SU-DHL-6 (cell line): ENCODE results near the gene VDAC1.
A peak's percentile ranks its signal among the peaks of the same experiment; 100 is the strongest.
"Not testable (repeated sequence)": the region's sequence is repeated elsewhere in the genome, so short reads cannot be mapped to it uniquely, and the experiment has no call there.

Source experiments
- H2AFZ ChIP-seq: fragments of 200-600 bp; sonication (generic); 2 replicates; pipeline ENCODE4 v1.6.1; 2014; ENCODE audit warnings: low read depth, mild to moderate bottlenecking, moderate library complexity, mixed read lengths, antibody characterized with exemption, low read length; ENCODE audit not compliant: severe bottlenecking
- H3F3A ChIP-seq: fragments of 200-600 bp; shearing (Covaris generic); 2 replicates; pipeline ENCODE4 v1.6.0; 2016; ENCODE audit warnings: antibody characterized with exemption, mild to moderate bottlenecking; ENCODE audit not compliant: insufficient read depth
- H3K27ac ChIP-seq: fragments of 200-600 bp; sonication (generic); 2 replicates; pipeline ENCODE4 v1.5.1; 2016; ENCODE audit warnings: low read depth, mild to moderate bottlenecking, low read length, moderate library complexity, mixed read lengths
- H3K27me3 ChIP-seq: fragments of 200-600 bp; sonication (generic), shearing (Covaris generic); 2 replicates; pipeline ENCODE4 v1.6.0; 2014; ENCODE audit warnings: mild to moderate bottlenecking, low read length
- H3K36me3 ChIP-seq: fragments of 200-600 bp; sonication (generic); 2 replicates; pipeline ENCODE4 v1.6.1; 2014; ENCODE audit warnings: mild to moderate bottlenecking, low read length, mixed read lengths
- H3K4me2 ChIP-seq: fragments of 300-600, 200-600 bp; shearing (Covaris generic), sonication (generic); 2 replicates; pipeline ENCODE4 v1.6.0; 2014; ENCODE audit warnings: low read length, low read depth, mild to moderate bottlenecking; ENCODE audit not compliant: poor library complexity, severe bottlenecking
- H3K4me3 ChIP-seq: fragments of 200-600 bp; sonication (generic); 2 replicates; pipeline ENCODE4 v1.5.1; 2014; ENCODE audit warnings: antibody characterized with exemption, low read length, mild to moderate bottlenecking, mixed read lengths; ENCODE audit not compliant: insufficient read depth, poor library complexity, severe bottlenecking
- H3K79me2 ChIP-seq: fragments of 200-600 bp; sonication (generic); 2 replicates; pipeline ENCODE4 v1.6.1; 2014; ENCODE audit warnings: mild to moderate bottlenecking, low read length, moderate library complexity; ENCODE audit not compliant: insufficient read depth
- H3K9ac ChIP-seq: fragments of 200-600 bp; sonication (generic); 2 replicates; pipeline ENCODE4 v1.7.0; 2014; ENCODE audit warnings: mild to moderate bottlenecking, low read length
- H3K9me2 ChIP-seq: fragments of 200-600 bp; sonication (generic); replicated peaks from 2 replicates; pipeline ENCODE4 v1.6.1; 2014; ENCODE audit warnings: low read length; ENCODE audit not compliant: insufficient read depth
- H3K9me3 ChIP-seq: fragments of 200-600 bp; sonication (generic); 2 replicates; pipeline ENCODE4 v1.6.1; 2014; ENCODE audit warnings: low read length, mixed read lengths; ENCODE audit not compliant: insufficient read depth
- H4K20me1 ChIP-seq: fragments of 200-600 bp; sonication (generic); 2 replicates; pipeline ENCODE4 v1.6.1; 2014; ENCODE audit warnings: low read depth, mild to moderate bottlenecking, antibody characterized with exemption, low read length, moderate library complexity, mixed read lengths
- EZH2phosphoT487 ChIP-seq: fragments of 200-600 bp; sonication (generic), shearing (Covaris generic); conservative IDR thresholded peaks from 2 replicates; pipeline ENCODE4 v1.6.1; 2018; ENCODE audit warnings: mild to moderate bottlenecking, antibody characterized with exemption, low read length, moderate library complexity, mixed read lengths
- TF ChIP-seq, protein P1 (sequence below): fragments of 200-600 bp; sonication (generic); IDR thresholded peaks from one replicate; pipeline ENCODE4 v1.5.1; 2017; ENCODE audit warnings: antibody characterized with exemption, mild to moderate bottlenecking, low read length, moderate library complexity; ENCODE audit not compliant: insufficient read depth, poor library complexity, severe bottlenecking

VDAC1 gene

GRCh38 chr5:133938929-133939328 lies 65.8 kb downstream of the VDAC1 start:
- Histone ChIP-seq H3K4me3 (no peak overlapping the region), H3K9ac (no peak overlapping the region), H3K36me3 (no peaks in the 10 kb centered on the region), H3K9me2 (no peaks in the 10 kb centered on the region), H3K4me2 (no peak overlapping the region), H3F3A (no peaks in the 10 kb centered on the region), H2AFZ (no peak overlapping the region), H3K9me3 (no peaks in the 10 kb centered on the region), H4K20me1 (no peaks in the 10 kb centered on the region), H3K27me3 (no peaks in the 10 kb centered on the region), H3K79me2 (no peaks in the 10 kb centered on the region), H3K27ac (peak overlapping the region; percentile 50)
- TF ChIP-seq, protein P1, sequence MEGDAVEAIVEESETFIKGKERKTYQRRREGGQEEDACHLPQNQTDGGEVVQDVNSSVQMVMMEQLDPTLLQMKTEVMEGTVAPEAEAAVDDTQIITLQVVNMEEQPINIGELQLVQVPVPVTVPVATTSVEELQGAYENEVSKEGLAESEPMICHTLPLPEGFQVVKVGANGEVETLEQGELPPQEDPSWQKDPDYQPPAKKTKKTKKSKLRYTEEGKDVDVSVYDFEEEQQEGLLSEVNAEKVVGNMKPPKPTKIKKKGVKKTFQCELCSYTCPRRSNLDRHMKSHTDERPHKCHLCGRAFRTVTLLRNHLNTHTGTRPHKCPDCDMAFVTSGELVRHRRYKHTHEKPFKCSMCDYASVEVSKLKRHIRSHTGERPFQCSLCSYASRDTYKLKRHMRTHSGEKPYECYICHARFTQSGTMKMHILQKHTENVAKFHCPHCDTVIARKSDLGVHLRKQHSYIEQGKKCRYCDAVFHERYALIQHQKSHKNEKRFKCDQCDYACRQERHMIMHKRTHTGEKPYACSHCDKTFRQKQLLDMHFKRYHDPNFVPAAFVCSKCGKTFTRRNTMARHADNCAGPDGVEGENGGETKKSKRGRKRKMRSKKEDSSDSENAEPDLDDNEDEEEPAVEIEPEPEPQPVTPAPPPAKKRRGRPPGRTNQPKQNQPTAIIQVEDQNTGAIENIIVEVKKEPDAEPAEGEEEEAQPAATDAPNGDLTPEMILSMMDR = no peak
- no peak for TF ChIP-seq EZH2phosphoT487

- no peaks in the 10 kb centered on the region for H3F3A ChIP-seq
- no peak overlapping the region for H3K4me2 ChIP-seq
- H3K36me3 ChIP-seq = no peaks in the 10 kb centered on the region
- no peak for TF ChIP-seq EZH2phosphoT487
- TF ChIP-seq, protein P1 = no peak
- no peaks in the 10 kb centered on the region for H3K9me3 ChIP-seq
- no peaks in the 10 kb centered on the region for H3K79me2 ChIP-seq
- H3K9ac ChIP-seq = no peak overlapping the region
- peak overlapping the region; percentile 50 for H3K27ac ChIP-seq
- H4K20me1 ChIP-seq = no peaks in the 10 kb centered on the region
- no peaks in the 10 kb centered on the region for H3K9me2 ChIP-seq
- no peak overlapping the region for H3K4me3 ChIP-seq
- no peak overlapping the region for H2AFZ ChIP-seq
- H3K27me3 ChIP-seq = no peaks in the 10 kb centered on the region
Observed at GRCh38 chr5:133938039-133938821, 66.5 kb downstream of the VDAC1 start.

DNA sequence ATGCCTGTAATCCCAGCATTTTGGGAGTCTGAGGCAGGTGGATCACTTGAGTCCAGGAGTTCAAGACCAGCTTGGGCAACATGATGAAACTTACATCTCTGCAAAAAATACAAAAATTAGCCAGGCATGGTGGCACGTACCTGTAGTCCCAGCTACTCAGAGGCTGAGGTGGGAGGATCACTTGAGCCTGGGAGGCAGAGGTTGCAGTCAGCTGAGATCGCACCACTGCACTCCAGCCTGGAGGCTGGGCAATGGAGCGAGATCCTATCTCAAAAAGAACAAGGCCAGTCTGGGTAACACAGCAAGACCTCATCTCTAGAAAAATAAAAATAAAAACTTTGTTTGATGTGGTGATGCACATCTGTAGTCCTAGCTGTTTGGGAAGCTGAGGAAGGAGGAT lies 67.1 kb downstream of the VDAC1 start:
- not testable (repeated sequence) for H4K20me1 ChIP-seq, H3K27me3 ChIP-seq, H3F3A ChIP-seq, H3K4me3 ChIP-seq, H3K9me2 ChIP-seq, H3K36me3 ChIP-seq, H3K9me3 ChIP-seq, H3K4me2 ChIP-seq, H3K9ac ChIP-seq, H2AFZ ChIP-seq, H3K79me2 ChIP-seq
- H3K27ac ChIP-seq = peak overlapping the region; percentile 50

GRCh38 chr5:133936651-133937015 lies 68.1 kb downstream of the VDAC1 start:
- peak overlapping the region; percentile 50; the same call in 1 of the 2 replicates for H3K27ac ChIP-seq
- no peak for TF ChIP-seq EZH2phosphoT487
- TF ChIP-seq, protein P1 = no peak
- H3K9ac ChIP-seq = no peak overlapping the region
- no peaks in the 10 kb centered on the region for H3F3A ChIP-seq
- H3K27me3 ChIP-seq = no peaks in the 10 kb centered on the region
- H3K4me3 ChIP-seq = no peak overlapping the region
- no peaks in the 10 kb centered on the region for H3K9me2 ChIP-seq
- H3K79me2 ChIP-seq = no peaks in the 10 kb centered on the region
- H3K4me2 ChIP-seq = no peak overlapping the region
- no peaks in the 10 kb centered on the region for H4K20me1 ChIP-seq
- H3K36me3 ChIP-seq = no peaks in the 10 kb centered on the region
- H3K9me3 ChIP-seq = no peaks in the 10 kb centered on the region
- H2AFZ ChIP-seq = no peak overlapping the region

DNA sequence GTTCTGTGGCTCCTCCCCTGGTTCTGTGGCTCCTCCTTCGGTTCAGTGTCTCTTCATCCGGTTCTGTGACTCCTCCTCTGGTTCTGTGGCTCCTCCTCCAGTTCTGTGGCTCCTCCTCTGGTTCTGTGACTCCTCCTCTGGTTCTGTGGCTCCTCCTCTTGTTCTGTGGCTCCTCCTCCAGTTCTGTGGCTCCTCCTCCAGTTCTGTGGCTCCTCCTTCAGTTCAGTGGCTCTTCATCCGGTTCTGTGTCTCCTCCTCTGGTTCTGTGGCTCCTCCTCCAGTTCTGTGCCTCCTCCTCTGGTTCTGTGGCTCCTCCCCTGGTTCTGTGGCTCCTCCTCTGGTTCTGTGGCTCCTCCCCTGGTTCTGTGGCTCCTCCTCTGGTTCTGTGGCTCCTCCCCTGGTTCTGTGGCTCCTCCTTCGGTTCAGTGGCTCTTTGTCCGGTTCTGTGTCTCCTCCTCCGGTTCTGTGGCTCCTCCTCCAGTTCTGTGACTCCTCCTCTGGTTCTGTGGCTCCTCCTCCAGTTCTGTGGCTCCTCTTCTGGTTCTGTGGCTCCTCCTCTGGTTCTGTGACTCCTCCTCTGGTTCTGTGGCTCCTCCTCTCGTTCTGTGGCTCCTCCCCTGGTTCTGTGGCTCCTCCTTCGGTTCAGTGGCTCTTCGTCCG lies 68.7 kb downstream of the VDAC1 start:
- H3K9me2 ChIP-seq, H3K4me3 ChIP-seq, H3K36me3 ChIP-seq, H3K79me2 ChIP-seq, H3K9me3 ChIP-seq, H3K9ac ChIP-seq, H3F3A ChIP-seq, H2AFZ ChIP-seq, H3K27me3 ChIP-seq, H4K20me1 ChIP-seq, H3K4me2 ChIP-seq: not testable (repeated sequence)
- H3K27ac ChIP-seq = peak overlapping the region; percentile 47
